Activated CD4-positive, alpha-beta T cell treated with anti-CD3 and anti-CD28 coated beads, Interleukin-2, amount 50 U/mL, for 1 hour (primary cell): ENCODE results near the gene NFATC1.

ENCODE experiments used
- DNase-seq: peaks from one replicate; pipeline ENCODE4 v3.0.0-alpha.2; 2020

The NFATC1 gene

GRCh38 chr18:79545736-79546171 lies 150.0 kb downstream of the NFATC1 start:
- no peak for DNase-seq

- DNase-seq: no peak
Measured at GRCh38 chr18:79546781-79547272, 151.1 kb downstream of the NFATC1 start.

GRCh38 chr18:79547413-79548076 lies 151.8 kb downstream of the NFATC1 start:
- no peak for DNase-seq

- no peak for DNase-seq
Measured at GRCh38 chr18:79548077-79548450, 152.3 kb downstream of the NFATC1 start.

- DNase-seq: no peak
Measured at GRCh38 chr18:79548621-79548985, 152.9 kb downstream of the NFATC1 start.

- no peak for DNase-seq
Measured at GRCh38 chr18:79548986-79549637, 153.4 kb downstream of the NFATC1 start.

- no peak for DNase-seq
Measured at GRCh38 chr18:79549638-79550000, 153.9 kb downstream of the NFATC1 start.

GRCh38 chr18:79552140-79552631 lies 156.5 kb downstream of the NFATC1 start:
- no peak for DNase-seq

- DNase-seq: no peak
Measured at GRCh38 chr18:79552696-79553095, 157.0 kb downstream of the NFATC1 start.

GRCh38 chr18:79553154-79553553 lies 157.4 kb downstream of the NFATC1 start:
- DNase-seq: no peak

- DNase-seq: no peak
Measured at GRCh38 chr18:79553696-79554095, 158.0 kb downstream of the NFATC1 start.

- DNase-seq: no peak
Measured at GRCh38 chr18:79554321-79554720, 158.6 kb downstream of the NFATC1 start.

GRCh38 chr18:79554945-79555645 lies 159.4 kb downstream of the NFATC1 start:
- DNase-seq: no peak

- DNase-seq: no peak
Measured at GRCh38 chr18:79555885-79556284, 160.2 kb downstream of the NFATC1 start.

GRCh38 chr18:79556829-79557585 lies 161.3 kb downstream of the NFATC1 start:
- no peak for DNase-seq

GRCh38 chr18:79558196-79558932 lies 162.6 kb downstream of the NFATC1 start:
- no peak for DNase-seq

GRCh38 chr18:79558933-79559416 lies 163.2 kb downstream of the NFATC1 start:
- DNase-seq: no peak

GRCh38 chr18:79559436-79559835 lies 163.7 kb downstream of the NFATC1 start:
- DNase-seq: no peak

- no peak for DNase-seq
Measured at GRCh38 chr18:79560042-79560860, 164.5 kb downstream of the NFATC1 start.

- DNase-seq: no peak
Measured at GRCh38 chr18:79560861-79561210, 165.1 kb downstream of the NFATC1 start.

GRCh38 chr18:79563949-79564348 lies 168.2 kb downstream of the NFATC1 start:
- DNase-seq: no peak
